ENCODE results near the gene DMAC2. TPM values are rescaled to one million over a fixed set of nuclear protein-coding genes. Genes with fewer than 3 reads are reported as not detected.

Gene DMAC2
- total RNA-seq, 4 donors from 2014 or later: 19.9 to 33.9 (median 24.7) TPM

DNA sequence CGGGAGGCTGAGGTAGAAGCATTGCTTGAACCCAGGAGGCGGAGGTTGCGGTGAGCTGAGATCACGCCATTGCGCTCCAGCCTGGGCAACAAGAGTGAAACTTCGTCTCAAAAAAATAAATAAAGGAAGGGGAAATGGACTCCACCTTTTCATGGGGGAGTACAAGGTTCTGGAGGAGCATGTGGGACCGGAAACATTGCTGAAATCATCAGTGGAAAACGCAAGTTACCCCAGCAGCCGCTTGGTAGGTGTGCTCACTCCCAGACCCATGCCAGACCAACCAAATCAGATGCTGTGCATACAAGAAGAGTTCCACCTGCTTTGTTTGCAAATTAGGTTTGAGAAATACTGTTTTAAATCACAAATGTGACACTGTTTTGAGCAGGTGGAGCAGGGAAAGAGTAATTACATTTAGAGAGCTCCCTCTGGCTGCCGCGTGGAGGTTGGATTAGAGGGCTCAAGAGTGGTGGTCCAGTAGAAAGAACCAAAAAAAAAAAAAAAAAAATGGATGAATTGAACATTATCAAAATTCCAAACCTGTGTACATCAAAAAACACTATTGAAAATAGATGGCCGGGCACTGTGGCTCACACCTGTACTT lies 8.1 kb upstream of the DMAC2 start:
- TF ChIP-seq, protein P1, sequence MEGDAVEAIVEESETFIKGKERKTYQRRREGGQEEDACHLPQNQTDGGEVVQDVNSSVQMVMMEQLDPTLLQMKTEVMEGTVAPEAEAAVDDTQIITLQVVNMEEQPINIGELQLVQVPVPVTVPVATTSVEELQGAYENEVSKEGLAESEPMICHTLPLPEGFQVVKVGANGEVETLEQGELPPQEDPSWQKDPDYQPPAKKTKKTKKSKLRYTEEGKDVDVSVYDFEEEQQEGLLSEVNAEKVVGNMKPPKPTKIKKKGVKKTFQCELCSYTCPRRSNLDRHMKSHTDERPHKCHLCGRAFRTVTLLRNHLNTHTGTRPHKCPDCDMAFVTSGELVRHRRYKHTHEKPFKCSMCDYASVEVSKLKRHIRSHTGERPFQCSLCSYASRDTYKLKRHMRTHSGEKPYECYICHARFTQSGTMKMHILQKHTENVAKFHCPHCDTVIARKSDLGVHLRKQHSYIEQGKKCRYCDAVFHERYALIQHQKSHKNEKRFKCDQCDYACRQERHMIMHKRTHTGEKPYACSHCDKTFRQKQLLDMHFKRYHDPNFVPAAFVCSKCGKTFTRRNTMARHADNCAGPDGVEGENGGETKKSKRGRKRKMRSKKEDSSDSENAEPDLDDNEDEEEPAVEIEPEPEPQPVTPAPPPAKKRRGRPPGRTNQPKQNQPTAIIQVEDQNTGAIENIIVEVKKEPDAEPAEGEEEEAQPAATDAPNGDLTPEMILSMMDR (IDR thresholded peaks at IDR 0.05; ENCODE audit: low read depth): no peak

DNA sequence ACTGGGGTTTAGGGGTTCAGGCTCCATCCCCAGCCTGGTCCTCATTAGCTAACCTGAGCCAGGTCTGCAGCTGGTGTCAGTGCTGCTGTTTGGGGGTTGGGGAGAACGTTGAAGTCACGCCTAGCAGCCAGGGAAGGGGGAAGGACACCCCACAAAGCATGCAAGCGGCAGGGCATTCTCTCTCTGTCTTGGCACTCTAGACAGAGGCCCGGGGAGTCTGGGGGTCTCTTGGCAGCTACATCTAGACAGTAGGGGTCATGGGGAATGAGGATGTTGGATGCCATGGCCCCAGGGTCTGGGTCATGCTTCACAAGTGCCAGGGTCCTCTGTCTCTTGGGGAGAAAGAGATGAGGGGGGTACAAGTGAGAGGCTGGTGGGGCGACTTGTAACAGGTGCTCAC lies 5.9 kb upstream of the DMAC2 start:
- TF ChIP-seq, protein P1 (IDR thresholded peaks at IDR 0.05; ENCODE audit: low read depth): no peak

DNA sequence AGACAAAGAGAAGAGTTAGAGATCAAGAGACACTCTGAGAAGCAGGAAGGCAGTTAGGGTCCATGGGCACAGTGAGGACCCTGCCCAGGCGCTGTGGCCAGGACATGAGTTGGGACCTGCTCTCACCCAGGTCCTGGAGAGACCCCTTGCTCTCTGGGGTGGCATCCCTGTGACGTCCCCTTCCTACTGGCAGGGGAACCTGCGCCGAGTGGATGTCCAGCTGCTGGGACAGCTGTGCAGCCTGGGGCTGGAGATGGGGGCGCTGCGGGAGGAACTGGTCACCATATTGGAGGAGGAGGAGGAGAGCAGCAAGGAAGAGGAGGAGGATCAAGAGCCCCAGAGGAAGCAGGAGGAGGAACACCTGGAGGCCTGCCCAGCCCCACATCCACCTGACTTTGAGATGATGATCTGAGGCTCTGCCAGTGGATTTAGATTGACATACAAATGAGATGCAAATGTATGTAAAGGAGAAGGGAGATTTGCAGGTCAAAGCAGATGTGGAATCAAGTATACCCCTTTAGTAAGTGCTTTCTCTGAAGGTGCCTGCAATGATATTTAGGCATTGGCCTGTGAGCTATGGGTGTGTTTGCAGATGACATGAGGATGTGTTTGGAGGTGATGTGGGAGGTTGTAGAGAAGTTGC lies 4.2 kb upstream of the DMAC2 start:
- TF ChIP-seq, protein P1 (IDR thresholded peaks at IDR 0.05; ENCODE audit: low read depth): no peak

DNA sequence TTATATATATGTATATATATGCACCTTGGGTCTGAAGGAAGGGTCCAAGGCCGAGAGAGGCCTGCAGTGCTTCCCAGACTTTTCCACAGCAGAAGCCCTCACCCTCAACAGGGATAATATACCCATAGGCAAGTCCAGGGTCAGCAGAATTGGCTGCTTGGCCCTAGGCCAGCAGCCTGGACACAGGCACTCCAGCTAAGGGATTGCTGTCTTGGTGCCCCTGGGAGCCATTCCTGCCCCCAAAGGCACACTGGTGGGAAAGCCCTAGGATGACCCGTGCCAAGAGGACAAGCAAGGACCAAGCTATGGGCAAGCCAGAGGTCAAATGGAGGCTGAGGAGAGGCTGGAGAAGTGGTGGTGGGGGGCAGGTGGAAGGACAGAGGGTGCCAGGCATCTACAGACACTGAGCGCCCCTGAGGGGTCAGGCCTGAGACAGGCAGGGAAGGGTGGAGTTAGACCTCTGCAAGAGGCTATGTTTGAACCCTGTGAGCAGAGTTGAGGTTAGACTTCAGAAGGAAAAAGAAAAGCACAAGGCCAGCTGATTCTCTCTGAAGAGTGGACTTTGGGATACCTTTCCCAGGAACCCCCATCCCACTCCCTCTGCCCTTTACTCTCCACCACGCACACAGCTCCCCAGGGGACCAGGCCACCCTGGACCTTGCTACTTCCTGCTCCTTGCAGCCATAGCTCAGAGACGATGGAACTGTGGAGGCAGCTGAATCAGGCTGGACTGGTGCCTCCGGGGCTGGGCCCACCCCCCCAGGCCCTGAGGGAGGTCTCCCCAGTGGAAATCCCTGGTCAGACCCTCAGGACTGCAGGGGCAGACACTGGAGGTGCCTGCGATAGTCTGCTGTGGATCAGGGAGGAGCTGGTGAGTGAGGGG lies 3.0 kb upstream of the DMAC2 start, which contains the start of gene ERICH4:
Gene ERICH4, plus strand, starts transcription at position 684 of the 883 bp plus-strand sequence. Its CDS starts 14 bp downstream, at position 698.
- TF ChIP-seq, protein P1 (IDR thresholded peaks at IDR 0.05; ENCODE audit: low read depth): no peak

DNA sequence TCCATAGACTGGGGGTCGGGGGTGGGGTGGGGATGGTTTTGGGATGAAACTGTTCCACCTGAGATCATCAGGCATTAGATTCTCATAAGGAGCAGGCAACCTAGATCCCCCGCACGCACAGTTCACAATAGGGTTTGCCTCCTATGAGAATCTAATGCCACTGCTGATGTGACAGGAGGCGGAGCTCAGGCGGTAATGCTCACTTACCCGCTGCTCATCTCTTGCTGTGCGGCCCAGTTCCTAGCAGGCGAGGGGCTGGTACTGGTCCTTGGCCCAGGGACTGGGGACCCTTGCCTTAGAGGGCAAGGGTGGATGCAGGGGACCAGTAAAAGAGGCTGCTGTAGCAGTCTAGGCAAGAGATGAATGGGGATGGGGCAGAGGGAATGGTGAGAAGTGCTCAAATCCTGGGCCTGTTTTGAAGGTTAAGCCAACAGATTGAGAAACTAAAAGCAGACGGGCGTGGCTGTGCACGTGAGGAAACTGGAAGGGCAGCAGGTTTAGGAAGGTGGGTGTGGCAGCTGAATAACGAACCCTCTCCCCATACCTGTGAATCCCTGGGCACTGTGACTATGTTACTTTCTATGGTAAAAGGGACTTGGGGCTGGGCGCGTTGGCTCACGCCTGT lies 1.7 kb upstream of the DMAC2 start:
- TF ChIP-seq, protein P1 (IDR thresholded peaks at IDR 0.05; ENCODE audit: low read depth): no peak

DNA sequence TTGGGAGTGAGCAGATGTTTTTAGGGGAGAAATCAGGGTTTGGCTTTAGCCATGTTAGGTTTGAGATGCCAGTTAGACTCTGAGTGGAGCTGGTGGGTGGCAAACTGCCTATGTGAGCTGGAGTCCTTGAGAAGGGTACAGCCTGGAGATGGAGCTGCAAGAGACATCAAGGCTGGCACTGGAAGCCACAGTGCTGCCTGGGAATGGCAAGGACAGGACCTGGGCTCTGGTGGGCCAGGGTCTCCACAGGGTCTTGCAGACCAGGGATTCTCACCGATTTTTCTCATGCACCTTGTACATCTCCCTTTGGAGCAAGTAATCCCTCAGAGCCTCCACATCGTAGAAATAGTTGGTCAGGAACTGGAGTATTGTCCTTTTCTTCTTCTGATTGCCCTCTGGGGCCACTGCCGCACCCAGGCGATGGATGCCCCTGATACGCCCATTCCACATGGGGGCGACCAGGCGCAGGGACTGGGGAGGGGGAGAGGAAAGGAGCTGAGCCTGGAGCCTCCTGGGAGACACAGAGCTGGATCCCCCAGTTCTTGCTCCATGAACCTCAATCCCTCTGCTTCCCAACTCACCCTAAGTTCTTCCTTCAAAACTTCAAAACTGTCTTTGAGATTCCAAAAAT lies 1.7 kb downstream of the DMAC2 start:
- TF ChIP-seq, protein P1 (IDR thresholded peaks at IDR 0.05; ENCODE audit: low read depth): no peak

Data from subcutaneous adipose tissue (tissue), 4 donors.